Heart left ventricle (tissue), 13 donors: ENCODE data around the gene KIF13A.

Source experiments
- POLR2A ChIP-seq, 2 donors: fragments of 450-650 bp; IDR thresholded peaks; one replicate each; pipeline ENCODE4 v1.6.1; 2017; ENCODE audit warnings: antibody characterized with exemption in 2 of 2, mild to moderate bottlenecking in 2 of 2, moderate library complexity in 2 of 2
- TF ChIP-seq, protein P1 (sequence below), 12 donors: fragments of 200-600 bp; sonication (generic) in 4 of 12; IDR thresholded peaks; one replicate each; pipeline versions ENCODE4 v1.5.0 to v1.8.0; 2018 to 2022; ENCODE audit warnings: antibody characterized with exemption in 12 of 12, mild to moderate bottlenecking in 5 of 12
- donor health status: ischemic (EF 13 %, LVEDD 7.1; RV severe dilation, severe dysfunction).
- donor health status: DM: no; HTN: yes; CAD: no.
- donor health status: DM: no; HTN: no; CAD: no.
- donor health status: ischemic (EF 25% LVEDD 6.9; RV normal size, moderate dysfunction).
- donor health status: ischemic (EF 25% LVEDD 5.7; RV mildly dilated, moderate dysfunction).
- donor health status: ischemic (EF 35%, LVEDD 5.7; RV mildly dilated, moderate dysfunction).
- donor health status: nonischemic (EF 11% LVEDD 7.7; RV severe dilation, severe dysfunction).
- donor health status: DM: yes; HTN: yes; CAD: no.
- donor health status: PGD.
- donor health status: ischemic (EF 29% LVEDD 5.4; RV normal size, mild dysfunction).
- donor health status: nonischemic (EF 23%, LVEDD 6.1; RV moderate dilation, normal function).

DNA sequence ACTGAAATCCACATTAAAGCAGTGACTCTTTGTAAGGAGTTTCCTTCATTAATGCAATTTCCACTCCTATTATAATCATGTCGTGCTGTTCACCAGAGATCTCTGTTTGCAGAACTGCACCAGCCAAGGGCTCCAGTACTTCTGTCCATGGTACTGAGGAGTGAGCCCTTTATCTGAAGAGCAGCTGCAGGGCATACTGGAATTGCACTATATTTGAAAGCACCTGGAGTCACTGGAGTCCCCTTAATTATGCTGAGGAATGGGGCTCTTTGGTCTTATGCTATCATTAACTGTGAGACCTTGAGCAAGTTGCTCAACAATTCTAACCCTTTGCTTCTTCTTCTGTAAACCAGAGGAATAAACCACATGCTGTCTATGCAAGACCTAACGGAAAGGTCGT is 219.0 kb downstream of the KIF13A start:
- TF ChIP-seq POLR2A (IDR thresholded peaks at IDR 0.05) = no peak
- TF ChIP-seq, protein P1, sequence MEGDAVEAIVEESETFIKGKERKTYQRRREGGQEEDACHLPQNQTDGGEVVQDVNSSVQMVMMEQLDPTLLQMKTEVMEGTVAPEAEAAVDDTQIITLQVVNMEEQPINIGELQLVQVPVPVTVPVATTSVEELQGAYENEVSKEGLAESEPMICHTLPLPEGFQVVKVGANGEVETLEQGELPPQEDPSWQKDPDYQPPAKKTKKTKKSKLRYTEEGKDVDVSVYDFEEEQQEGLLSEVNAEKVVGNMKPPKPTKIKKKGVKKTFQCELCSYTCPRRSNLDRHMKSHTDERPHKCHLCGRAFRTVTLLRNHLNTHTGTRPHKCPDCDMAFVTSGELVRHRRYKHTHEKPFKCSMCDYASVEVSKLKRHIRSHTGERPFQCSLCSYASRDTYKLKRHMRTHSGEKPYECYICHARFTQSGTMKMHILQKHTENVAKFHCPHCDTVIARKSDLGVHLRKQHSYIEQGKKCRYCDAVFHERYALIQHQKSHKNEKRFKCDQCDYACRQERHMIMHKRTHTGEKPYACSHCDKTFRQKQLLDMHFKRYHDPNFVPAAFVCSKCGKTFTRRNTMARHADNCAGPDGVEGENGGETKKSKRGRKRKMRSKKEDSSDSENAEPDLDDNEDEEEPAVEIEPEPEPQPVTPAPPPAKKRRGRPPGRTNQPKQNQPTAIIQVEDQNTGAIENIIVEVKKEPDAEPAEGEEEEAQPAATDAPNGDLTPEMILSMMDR (IDR thresholded peaks at IDR 0.05) = no peak
